ENCODE results near the gene REPIN1. TPM values are rescaled to one million over a fixed set of nuclear protein-coding genes. Genes with fewer than 3 reads are reported as not detected.

Gene REPIN1
- total and polyA plus RNA-seq, 9 donors, result 21.6 to 92.0 (median 73.4) TPM

DNA sequence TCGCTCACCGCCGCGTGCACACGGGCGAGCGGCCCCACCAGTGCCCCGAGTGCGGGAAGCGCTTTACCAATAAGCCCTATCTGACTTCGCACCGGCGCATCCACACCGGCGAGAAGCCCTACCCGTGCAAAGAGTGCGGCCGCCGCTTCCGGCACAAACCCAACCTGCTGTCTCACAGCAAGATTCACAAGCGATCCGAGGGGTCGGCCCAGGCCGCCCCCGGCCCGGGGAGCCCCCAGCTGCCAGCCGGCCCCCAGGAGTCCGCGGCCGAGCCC lies 3.3 kb downstream of the REPIN1 start:
- TF ChIP-seq EP300 (IDR thresholded peaks at IDR 0.05) (no peak), POLR2A (IDR thresholded peaks at IDR 0.05) (no peak)
- TF ChIP-seq, protein P1, sequence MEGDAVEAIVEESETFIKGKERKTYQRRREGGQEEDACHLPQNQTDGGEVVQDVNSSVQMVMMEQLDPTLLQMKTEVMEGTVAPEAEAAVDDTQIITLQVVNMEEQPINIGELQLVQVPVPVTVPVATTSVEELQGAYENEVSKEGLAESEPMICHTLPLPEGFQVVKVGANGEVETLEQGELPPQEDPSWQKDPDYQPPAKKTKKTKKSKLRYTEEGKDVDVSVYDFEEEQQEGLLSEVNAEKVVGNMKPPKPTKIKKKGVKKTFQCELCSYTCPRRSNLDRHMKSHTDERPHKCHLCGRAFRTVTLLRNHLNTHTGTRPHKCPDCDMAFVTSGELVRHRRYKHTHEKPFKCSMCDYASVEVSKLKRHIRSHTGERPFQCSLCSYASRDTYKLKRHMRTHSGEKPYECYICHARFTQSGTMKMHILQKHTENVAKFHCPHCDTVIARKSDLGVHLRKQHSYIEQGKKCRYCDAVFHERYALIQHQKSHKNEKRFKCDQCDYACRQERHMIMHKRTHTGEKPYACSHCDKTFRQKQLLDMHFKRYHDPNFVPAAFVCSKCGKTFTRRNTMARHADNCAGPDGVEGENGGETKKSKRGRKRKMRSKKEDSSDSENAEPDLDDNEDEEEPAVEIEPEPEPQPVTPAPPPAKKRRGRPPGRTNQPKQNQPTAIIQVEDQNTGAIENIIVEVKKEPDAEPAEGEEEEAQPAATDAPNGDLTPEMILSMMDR (IDR thresholded peaks at IDR 0.05), result no peak
- Histone ChIP-seq H3K4me1 (ENCODE audit: insufficient read depth) (peaks cover 6% of the 10 kb centered on the region), H3K27me3 (no peaks in the 10 kb centered on the region), H3K9me3 (no peaks in the 10 kb centered on the region), H3K36me3 (no peaks in the 10 kb centered on the region), H3K4me3 (no peak overlapping the region), H3K27ac (no peak overlapping the region)
- 90 to 91% (median 90%) methylated on average over 26 to 30 of the region's 30 CpGs for WGBS, 3 donors
- intact Hi-C loops (cut with DNase I), result no loop called here
- DNase-seq, result no peak

DNA sequence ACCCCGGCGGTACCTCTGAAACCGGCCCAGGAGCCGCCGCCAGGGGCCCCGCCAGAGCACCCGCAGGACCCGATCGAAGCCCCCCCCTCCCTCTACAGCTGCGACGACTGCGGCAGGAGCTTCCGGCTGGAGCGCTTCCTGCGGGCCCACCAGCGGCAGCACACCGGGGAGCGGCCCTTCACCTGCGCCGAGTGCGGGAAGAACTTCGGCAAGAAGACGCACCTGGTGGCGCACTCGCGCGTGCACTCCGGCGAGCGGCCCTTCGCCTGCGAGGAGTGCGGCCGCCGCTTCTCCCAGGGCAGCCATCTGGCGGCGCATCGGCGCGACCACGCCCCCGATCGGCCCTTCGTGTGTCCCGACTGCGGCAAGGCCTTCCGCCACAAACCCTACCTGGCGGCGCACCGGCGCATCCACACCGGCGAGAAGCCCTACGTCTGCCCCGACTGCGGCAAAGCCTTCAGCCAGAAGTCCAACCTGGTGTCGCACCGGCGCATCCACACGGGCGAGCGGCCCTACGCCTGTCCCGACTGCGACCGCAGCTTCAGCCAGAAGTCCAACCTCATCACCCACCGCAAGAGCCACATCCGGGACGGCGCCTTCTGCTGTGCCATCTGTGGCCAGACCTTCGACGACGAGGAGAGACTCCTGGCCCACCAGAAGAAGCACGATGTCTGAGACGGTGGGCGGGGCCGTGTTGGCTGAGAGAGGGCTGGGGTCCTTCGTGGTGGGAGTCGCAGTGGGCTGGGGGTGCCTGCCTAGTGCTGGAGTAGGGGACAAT lies 3.8 kb downstream of the REPIN1 start:
- 83 to 84% (median 83%) methylated on average over 69 to 79 of the region's 79 CpGs for WGBS, 3 donors
- Histone ChIP-seq H3K4me1 (ENCODE audit: insufficient read depth) (peaks cover 6% of the 10 kb centered on the region), H3K27me3 (no peaks in the 10 kb centered on the region), H3K4me3 (no peak overlapping the region), H3K36me3 (no peaks in the 10 kb centered on the region), H3K9me3 (no peaks in the 10 kb centered on the region), H3K27ac (no peak overlapping the region)
- TF ChIP-seq POLR2A (IDR thresholded peaks at IDR 0.05), result no peak
- TF ChIP-seq, protein P1 (IDR thresholded peaks at IDR 0.05), result no peak
- TF ChIP-seq EP300 (IDR thresholded peaks at IDR 0.05), result no peak
- intact Hi-C loops (cut with DNase I), result no loop called here
- DNase-seq, result peak in 1 of 5 donors; percentile 43

- no peaks in the 10 kb centered on the region for H3K36me3 ChIP-seq
- peak in 1 of 5 donors; percentile 32 for DNase-seq
- H3K9me3 ChIP-seq, result no peaks in the 10 kb centered on the region
- intact Hi-C loops (cut with DNase I), result no loop called here
- H3K27me3 ChIP-seq, result no peaks in the 10 kb centered on the region
- 70 to 83% (median 76%) methylated on average over 21 of the region's 21 CpGs for WGBS, 3 donors
- no peak overlapping the region for H3K27ac ChIP-seq
- TF ChIP-seq POLR2A (IDR thresholded peaks at IDR 0.05), result no peak
- TF ChIP-seq, protein P1 (IDR thresholded peaks at IDR 0.05), result no peak
- no peak for TF ChIP-seq EP300 (IDR thresholded peaks at IDR 0.05)
- H3K4me3 ChIP-seq, result no peak overlapping the region
- H3K4me1 ChIP-seq (ENCODE audit: insufficient read depth), result peaks cover 6% of the 10 kb centered on the region
Measured at GRCh38 chr7:150373049-150373801, 4.6 kb downstream of the REPIN1 start.

GRCh38 chr7:150374026-150374425 lies 5.4 kb downstream of the REPIN1 start:
- WGBS, 3 donors, result 81 to 87% (median 85%) methylated on average over 3 to 4 of the region's 4 CpGs
- H3K9me3 ChIP-seq, result no peaks in the 10 kb centered on the region
- TF ChIP-seq EP300 (IDR thresholded peaks at IDR 0.05), result no peak
- TF ChIP-seq POLR2A (IDR thresholded peaks at IDR 0.05), result no peak
- TF ChIP-seq, protein P1 (IDR thresholded peaks at IDR 0.05), result no peak
- no peaks in the 10 kb centered on the region for H3K36me3 ChIP-seq
- no peak overlapping the region for H3K27ac ChIP-seq
- peak in 1 of 5 donors; percentile 31 for DNase-seq
- no peaks in the 10 kb centered on the region for H3K27me3 ChIP-seq
- peaks cover 6% of the 10 kb centered on the region for H3K4me1 ChIP-seq (ENCODE audit: insufficient read depth)
- no peak overlapping the region for H3K4me3 ChIP-seq
- intact Hi-C loops (cut with DNase I), result no loop called here
